ENCODE results near the gene KRT17. TPM values are rescaled to one million over a fixed set of nuclear protein-coding genes. Genes with fewer than 3 reads are reported as not detected.

KRT17 gene
- total RNA-seq, 1 donor from 2014 or later, result 216 TPM

DNA sequence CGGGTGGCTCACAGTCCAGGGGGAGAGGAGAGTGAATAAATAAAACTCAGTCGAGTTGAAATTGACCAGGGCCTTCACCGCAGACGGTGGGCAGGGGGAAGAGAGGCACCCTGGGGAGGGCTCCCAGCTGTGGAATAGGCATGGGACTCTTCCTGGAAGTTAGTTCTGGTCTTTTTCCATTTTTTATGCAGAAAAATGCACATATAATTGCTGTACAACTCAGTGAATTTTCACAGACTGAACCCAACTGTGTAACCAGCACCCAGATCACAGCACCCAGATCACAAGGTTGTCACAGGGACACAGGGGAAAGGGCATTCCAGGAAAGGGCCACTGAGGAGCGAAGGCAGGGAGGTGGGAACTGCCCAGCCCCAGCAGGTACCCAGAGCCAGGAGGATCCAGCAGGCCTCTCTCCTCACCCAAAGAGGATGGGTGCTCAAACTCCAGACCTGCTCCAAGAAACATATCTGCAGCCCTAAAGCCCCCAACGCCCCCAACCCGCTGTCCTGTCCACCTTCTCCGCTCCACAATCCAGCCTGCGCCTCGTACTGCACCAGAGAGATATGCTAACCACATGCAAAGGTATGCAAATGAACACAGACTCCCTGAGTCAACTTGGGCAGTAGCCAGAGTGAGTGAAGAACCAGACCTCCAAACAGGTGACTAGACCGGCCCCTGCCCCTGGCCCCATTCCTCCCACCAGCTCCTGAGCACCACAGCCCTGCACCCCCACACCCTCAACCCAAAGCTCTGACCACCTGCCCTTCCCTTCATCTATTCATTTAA lies 35.2 kb upstream of the KRT17 start:
- Histone ChIP-seq H3K27me3 (ENCODE audit: control insufficient read depth, insufficient read depth, low read length) (no peaks in the 10 kb centered on the region), H3K36me3 (ENCODE audit: control insufficient read depth, insufficient read depth, low read length) (no peaks in the 10 kb centered on the region), H3K4me3 (ENCODE audit: low read depth, low read length) (no peak overlapping the region)
- DNase-seq (ENCODE audit: low read depth), result no peak
- TF ChIP-seq, protein P1, sequence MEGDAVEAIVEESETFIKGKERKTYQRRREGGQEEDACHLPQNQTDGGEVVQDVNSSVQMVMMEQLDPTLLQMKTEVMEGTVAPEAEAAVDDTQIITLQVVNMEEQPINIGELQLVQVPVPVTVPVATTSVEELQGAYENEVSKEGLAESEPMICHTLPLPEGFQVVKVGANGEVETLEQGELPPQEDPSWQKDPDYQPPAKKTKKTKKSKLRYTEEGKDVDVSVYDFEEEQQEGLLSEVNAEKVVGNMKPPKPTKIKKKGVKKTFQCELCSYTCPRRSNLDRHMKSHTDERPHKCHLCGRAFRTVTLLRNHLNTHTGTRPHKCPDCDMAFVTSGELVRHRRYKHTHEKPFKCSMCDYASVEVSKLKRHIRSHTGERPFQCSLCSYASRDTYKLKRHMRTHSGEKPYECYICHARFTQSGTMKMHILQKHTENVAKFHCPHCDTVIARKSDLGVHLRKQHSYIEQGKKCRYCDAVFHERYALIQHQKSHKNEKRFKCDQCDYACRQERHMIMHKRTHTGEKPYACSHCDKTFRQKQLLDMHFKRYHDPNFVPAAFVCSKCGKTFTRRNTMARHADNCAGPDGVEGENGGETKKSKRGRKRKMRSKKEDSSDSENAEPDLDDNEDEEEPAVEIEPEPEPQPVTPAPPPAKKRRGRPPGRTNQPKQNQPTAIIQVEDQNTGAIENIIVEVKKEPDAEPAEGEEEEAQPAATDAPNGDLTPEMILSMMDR (IDR thresholded peaks at IDR 0.05; ENCODE audit: insufficient read depth, low read length, poor library complexity, severe bottlenecking), result no peak

DNA sequence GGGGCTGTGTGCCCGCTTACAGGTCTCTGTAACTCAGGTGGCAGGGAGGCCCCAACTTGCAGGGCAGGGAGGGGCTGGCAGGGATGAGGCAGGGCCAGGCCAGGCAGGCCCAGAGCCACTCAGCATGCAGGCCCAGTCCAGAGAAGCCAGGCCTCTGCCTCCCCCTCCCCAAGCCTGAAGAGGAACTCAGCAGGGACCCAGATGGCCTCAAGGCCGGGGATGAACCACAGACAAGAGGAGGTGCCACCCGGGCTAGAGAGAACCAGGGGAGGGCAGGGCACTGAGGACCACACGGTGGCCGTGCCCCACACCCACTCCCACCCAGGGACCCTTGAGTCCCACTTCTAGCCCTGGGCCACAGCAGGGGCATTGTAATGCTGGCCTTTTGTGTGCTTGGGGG lies 34.5 kb upstream of the KRT17 start:
- TF ChIP-seq, protein P1 (IDR thresholded peaks at IDR 0.05; ENCODE audit: insufficient read depth, low read length, poor library complexity, severe bottlenecking), result no peak
- H3K36me3 ChIP-seq (ENCODE audit: control insufficient read depth, insufficient read depth, low read length), result no peaks in the 10 kb centered on the region
- H3K27me3 ChIP-seq (ENCODE audit: control insufficient read depth, insufficient read depth, low read length), result no peaks in the 10 kb centered on the region
- DNase-seq (ENCODE audit: low read depth), result no peak
- H3K4me3 ChIP-seq (ENCODE audit: low read depth, low read length), result no peak overlapping the region

DNA sequence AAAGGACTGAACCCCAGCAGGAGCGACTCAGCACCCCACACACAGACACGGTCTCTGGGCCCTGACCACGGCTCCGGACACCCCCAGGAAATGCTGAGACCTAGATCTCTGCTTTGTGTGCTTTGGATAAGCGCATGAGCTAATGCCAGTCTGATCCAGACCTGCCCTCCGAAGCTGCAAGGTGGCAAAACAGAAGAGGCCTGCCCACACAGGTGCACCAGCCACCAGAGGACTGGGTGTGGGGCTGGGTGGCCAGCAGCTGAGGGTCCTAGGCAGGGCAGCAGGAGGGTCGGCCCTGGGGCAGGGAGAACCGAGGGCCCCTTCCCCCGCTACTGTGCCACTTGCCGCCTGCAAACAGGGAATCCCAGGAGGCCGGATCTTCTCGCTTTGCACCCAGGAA lies 33.6 kb upstream of the KRT17 start:
- no peaks in the 10 kb centered on the region for H3K27me3 ChIP-seq (ENCODE audit: control insufficient read depth, insufficient read depth, low read length)
- no peak for DNase-seq (ENCODE audit: low read depth)
- no peaks in the 10 kb centered on the region for H3K36me3 ChIP-seq (ENCODE audit: control insufficient read depth, insufficient read depth, low read length)
- H3K4me3 ChIP-seq (ENCODE audit: low read depth, low read length), result no peak overlapping the region
- TF ChIP-seq, protein P1 (IDR thresholded peaks at IDR 0.05; ENCODE audit: insufficient read depth, low read length, poor library complexity, severe bottlenecking), result no peak

DNA sequence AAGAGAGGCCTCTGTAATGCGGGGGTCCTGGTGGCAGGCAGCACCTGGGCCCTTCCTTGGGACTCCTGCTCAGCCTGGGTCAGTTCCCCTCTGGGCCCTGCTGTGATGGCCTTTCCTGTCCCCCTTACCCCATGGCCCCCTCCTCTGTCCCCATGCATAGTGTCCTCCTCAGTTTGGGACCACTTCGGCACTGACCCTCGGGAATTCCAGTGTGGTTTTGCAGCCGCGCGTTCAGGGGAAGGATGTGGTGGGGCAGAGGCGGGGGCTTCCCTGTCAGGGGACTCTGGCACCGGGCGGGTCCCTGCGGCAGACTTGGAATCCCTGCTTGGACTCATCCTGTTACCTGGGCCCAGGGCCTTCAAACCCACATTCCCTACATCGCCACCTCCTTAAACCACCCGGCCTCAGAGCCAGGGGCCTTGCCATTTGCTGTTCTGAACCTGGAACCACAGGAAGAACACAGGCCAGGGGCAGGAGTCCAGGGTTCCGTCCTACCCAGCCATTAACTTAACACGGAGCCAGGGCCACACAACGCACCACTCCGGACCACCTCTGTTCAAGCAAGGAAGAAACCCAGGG lies 32.9 kb upstream of the KRT17 start:
- H3K36me3 ChIP-seq (ENCODE audit: control insufficient read depth, insufficient read depth, low read length), result no peaks in the 10 kb centered on the region
- no peaks in the 10 kb centered on the region for H3K27me3 ChIP-seq (ENCODE audit: control insufficient read depth, insufficient read depth, low read length)
- TF ChIP-seq, protein P1 (IDR thresholded peaks at IDR 0.05; ENCODE audit: insufficient read depth, low read length, poor library complexity, severe bottlenecking), result no peak
- DNase-seq (ENCODE audit: low read depth), result no peak
- no peak overlapping the region for H3K4me3 ChIP-seq (ENCODE audit: low read depth, low read length)

DNA sequence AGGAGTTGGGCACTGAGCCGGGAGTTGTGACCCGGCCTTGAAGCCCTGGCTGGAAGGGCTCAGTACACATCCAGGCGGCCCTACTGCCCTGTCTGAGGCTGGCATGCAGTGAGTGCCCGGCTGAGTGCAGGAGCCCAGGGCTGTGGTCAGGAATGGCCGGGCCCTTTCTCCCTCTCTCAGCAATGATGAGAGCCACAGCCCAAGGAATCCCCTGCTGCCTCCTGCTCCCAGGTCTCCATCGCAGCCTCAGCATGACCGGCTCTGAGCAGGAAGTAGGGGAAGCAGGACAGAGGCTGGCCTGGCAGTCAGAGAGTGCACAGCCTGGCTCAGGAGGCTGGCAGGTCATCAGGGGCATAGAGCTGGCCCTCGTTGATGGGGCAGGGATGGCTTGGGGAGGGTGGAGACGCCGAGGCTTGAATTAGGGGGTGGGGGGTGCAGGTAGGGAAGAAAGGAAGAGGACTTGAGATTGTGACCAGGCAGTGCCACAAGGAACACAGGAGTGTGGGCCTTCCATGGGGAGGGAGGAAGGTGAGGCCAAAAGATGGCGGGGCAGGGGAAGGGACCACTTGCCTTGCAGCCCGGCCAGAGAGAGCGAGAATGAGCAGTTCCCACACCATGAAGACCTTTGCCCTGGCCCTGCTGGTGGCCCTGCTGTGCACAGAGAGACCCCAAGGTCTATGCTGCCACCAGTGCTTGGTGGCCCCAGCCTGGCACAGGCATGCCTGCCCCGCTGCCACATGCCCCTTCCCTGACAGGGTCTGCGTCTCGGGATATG lies 32.1 kb upstream of the KRT17 start:
- no peak for DNase-seq (ENCODE audit: low read depth)
- Histone ChIP-seq H3K4me3 (ENCODE audit: low read depth, low read length) (no peak overlapping the region), H3K36me3 (ENCODE audit: control insufficient read depth, insufficient read depth, low read length) (no peaks in the 10 kb centered on the region), H3K27me3 (ENCODE audit: control insufficient read depth, insufficient read depth, low read length) (no peaks in the 10 kb centered on the region)
- TF ChIP-seq, protein P1 (IDR thresholded peaks at IDR 0.05; ENCODE audit: insufficient read depth, low read length, poor library complexity, severe bottlenecking), result no peak
